IPS DF 4.7 (cell line): ENCODE data around the gene FGF14.

ENCODE experiments used
- DNase-seq: peaks from one replicate; pipeline ENCODE4 v3.0.0-alpha.2; 2013; ENCODE audit warnings: low spot score; ENCODE audit errors: extremely low read depth

The FGF14 gene

DNA sequence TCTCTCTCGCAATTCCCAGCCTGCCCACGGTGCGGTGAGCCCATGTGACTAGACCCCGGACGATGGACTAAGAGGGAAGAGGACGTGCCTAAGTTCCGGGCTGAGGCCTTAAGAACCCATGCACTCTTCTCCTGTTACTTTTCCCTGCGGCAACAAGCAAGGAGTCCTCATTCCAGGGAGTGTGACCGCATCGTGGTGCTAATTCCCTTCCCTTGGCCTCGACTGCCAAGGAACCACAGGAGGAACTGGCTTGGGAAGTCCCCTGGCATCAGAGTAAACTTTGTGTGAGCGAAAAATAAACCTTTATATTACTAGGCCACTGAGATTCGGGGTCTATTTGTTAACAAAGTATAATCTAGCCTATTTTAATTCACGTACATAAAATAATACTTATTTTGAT, 34.0 kb downstream of the FGF14 start:
- no peak for DNase-seq

- no peak for DNase-seq
Measured at GRCh38 chr13:102361113-102361512, 40.7 kb downstream of the FGF14 start.

- no peak for DNase-seq
Measured at GRCh38 chr13:102359264-102359663, 42.6 kb downstream of the FGF14 start.

DNA sequence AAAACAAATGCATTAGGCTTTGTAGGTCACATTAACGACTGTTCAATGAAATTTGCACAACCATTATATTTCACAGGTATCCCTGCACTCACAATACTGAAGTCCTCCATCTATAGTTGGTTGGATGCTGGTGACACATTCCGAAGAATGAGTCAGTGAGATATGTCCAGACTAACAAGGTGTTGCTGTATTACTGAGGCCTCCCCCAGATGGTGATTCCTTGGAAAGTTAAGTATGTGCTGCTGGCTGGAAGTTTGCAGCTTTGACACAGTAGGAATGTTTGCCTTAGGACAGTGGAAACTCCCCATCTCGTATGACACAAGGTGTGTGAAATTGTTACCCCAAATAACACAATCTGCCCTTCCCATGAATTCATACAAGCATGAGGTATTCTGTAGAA, 46.6 kb downstream of the FGF14 start:
- no peak for DNase-seq

- DNase-seq: no peak
Measured at GRCh38 chr13:102354011-102354410, 47.8 kb downstream of the FGF14 start.

- no peak for DNase-seq
Measured at GRCh38 chr13:102351521-102351920, 50.3 kb downstream of the FGF14 start.

GRCh38 chr13:102347490-102347889, 54.4 kb downstream of the FGF14 start:
- no peak for DNase-seq

GRCh38 chr13:102346769-102347168, 55.1 kb downstream of the FGF14 start:
- DNase-seq: no peak

- no peak for DNase-seq
Measured at GRCh38 chr13:102344410-102344809, 57.4 kb downstream of the FGF14 start.

GRCh38 chr13:102333320-102334198, 68.3 kb downstream of the FGF14 start:
- DNase-seq: no peak

- no peak for DNase-seq
Measured at GRCh38 chr13:102328909-102329308, 72.9 kb downstream of the FGF14 start.

- no peak for DNase-seq
Measured at GRCh38 chr13:102327119-102327617, 74.7 kb downstream of the FGF14 start.

DNA sequence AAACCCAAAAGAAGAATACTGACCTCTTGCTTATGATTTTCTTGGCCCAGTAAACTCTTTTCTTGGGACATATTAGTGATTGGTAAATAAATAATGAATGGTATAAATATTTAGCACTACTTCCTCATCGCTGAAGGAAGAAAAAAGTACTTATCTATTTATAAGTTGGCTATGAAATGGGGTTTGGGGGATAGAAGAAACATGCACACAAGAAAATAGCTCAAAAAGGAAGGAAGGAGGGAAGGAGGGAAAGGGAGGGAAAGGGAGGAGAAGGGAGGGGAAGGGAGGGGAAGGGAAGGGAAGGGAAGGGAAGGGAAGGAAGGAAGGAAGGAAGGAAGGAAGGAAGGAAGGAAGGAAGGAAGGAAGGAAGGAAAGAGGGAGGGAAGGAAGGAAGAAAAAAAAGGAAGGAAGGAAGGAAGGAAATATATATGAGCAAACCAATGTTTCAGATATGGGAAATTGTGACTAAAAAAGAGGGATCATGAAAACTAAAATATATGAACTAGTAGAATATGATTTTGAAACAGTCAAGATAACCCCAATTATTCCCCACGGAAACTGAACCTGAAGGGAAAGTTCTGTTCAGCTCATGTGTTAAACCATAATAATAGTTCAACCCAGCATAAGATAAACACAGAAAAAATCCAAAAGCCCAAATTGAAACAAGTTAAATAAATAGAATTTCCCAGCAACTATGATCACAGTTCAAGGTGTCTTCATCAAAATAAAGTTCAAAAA, 75.3 kb downstream of the FGF14 start:
- no peak for DNase-seq

GRCh38 chr13:102325321-102325720, 76.5 kb downstream of the FGF14 start:
- no peak for DNase-seq

DNA sequence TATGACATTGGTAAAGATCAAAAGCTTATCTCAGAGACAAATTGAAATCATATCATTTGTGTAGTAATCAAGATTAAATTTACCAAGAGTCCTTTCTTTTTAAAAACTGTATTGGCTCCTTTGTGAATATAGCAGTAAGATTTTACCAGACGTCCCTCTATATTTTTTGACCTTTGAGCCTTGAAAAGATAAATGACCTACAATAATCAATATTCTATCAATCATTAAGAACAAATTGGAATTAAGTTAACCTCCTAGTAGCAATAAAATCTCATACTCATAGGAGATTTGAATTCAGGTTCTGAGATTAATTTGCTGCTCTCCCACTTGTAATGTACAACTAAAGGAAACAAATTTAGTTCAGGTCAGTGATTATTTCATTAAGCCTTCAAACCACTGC, 78.3 kb downstream of the FGF14 start:
- DNase-seq: no peak

GRCh38 chr13:102323012-102323411, 78.8 kb downstream of the FGF14 start:
- no peak for DNase-seq

DNA sequence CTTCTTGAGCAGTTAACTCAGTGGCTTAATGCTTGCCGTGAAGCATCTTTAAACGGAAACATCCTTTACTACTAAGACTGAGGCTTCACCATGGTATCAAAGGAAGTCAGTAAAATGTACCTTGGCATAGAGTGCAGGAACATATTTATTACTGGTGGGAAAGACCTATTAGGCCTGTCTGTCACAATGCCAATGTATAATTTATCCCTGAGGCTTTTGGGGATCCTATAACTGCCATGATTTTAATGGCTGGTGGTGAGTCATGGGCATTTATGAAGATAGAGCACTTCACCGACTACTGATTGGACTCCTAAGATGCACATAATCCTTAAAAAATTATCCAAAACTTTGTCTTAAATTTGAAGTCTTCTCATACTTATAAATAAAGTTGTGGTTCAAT, 79.6 kb downstream of the FGF14 start:
- no peak for DNase-seq

- no peak for DNase-seq
Measured at GRCh38 chr13:102318233-102318632, 83.6 kb downstream of the FGF14 start.

GRCh38 chr13:102317593-102317992, 84.3 kb downstream of the FGF14 start:
- DNase-seq: no peak

DNA sequence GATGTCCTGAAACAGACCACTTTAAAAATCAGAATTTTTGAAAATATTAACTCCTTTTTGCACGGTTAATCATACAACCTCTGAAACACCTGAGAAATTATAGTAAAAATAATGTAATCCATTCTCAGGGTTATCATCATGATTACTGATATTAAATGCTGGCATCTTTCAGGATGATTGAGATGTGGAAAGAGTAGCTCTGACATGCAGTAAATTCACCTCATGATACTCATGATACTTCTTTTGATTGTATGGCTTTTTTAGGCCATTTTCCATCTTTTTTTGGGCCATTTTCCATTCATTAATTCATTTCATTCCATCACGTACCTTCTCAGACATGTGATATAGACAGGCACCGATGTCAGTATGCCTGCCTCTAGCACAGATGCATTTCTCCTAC, 85.1 kb downstream of the FGF14 start:
- no peak for DNase-seq

DNA sequence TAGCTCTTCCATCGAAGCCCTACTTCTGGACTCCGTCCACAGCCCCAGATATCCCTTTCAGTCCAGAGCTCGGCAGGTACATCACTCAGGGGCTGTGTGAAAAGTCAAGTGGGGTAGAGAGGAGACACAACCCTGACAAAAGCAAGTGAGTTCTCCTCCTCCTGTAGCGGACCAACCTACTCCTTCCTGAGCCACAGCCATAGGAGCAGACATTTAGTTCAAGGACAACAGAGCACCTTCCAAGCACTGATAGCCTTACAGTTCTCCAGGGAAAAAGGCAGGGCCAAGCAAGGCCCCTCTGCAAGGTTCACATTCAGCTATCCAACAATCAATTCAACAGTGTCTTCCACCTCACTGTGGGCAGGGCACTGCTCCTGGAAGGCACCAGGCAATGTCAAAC, 89.0 kb downstream of the FGF14 start:
- no peak for DNase-seq

DNA sequence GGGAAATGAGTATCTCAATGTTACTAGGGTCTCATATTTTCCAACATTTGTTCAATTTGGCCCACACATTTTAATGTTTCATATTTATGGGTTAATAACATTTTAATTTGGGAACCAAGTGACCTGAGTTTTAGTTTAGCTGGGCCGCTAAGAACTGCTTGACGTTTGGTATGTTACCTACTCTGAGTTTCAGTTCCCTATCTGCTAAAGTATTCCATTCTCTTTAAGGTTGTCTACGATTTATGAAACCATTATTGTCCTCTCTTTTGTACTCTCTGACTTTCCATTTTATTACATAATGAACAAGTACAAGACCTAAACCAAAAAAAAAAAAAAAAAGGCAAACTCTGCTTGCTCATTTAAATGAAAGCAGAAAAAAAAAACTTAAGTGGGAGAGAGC, 89.9 kb downstream of the FGF14 start:
- no peak for DNase-seq

- DNase-seq: no peak
Measured at GRCh38 chr13:102311419-102311796, 90.4 kb downstream of the FGF14 start.
